OCI-LY7 (cell line): Measurements from ENCODE around the gene ADAMTSL2. TPM values are rescaled to one million over a fixed set of nuclear protein-coding genes. Genes with fewer than 3 reads are reported as not detected.

Experiments used
- BruUV-seq: library from RNA; stranded (reverse); fragments of 400-500 nt; replicated peaks from 2 replicates; lab custom pipeline; 2021; lab: Mats Ljungman, UMichigan
- CTCF ChIA-PET: fragments of 300-600 bp; sonication (Branson Sonifier 250); formaldehyde crosslinking; loops from one replicate; lab custom pipeline; 2022; ENCODE audit warnings: antibody characterized with exemption; ENCODE audit not compliant: unreplicated experiment; lab: Charles Lee
- POLR2A ChIA-PET: fragments of 300-600 bp; sonication (Branson Sonifier 250); formaldehyde crosslinking; loops from one replicate; lab custom pipeline; 2022; ENCODE audit warnings: antibody characterized with exemption; lab: Charles Lee
- DNase-seq: peaks from one replicate; pipeline ENCODE4 v3.0.0-alpha.2; 2015; ENCODE audit warnings: low spot score
- H2AFZ ChIP-seq: fragments of 200-600 bp; sonication (generic), shearing (Covaris generic); 2 replicates; pipeline ENCODE4 v1.6.1; 2014; ENCODE audit warnings: mild to moderate bottlenecking, antibody characterized with exemption, low read length, moderate library complexity
- H3K27ac ChIP-seq: fragments of 200-600 bp; sonication (generic); 2 replicates; pipeline ENCODE4 v1.5.1; 2014; ENCODE audit warnings: mixed run types, low read depth, mild to moderate bottlenecking, moderate library complexity, low read length, inconsistent platforms; ENCODE audit not compliant: poor library complexity, severe bottlenecking
- H3K36me3 ChIP-seq: fragments of 200-600 bp; sonication (generic); 2 replicates; pipeline ENCODE4 v1.6.1; 2014; ENCODE audit warnings: mild to moderate bottlenecking, antibody characterized with exemption, low read length, moderate library complexity, mixed read lengths; ENCODE audit not compliant: insufficient read depth
- H3K4me1 ChIP-seq: fragments of 200-600 bp; sonication (generic); 2 replicates; pipeline ENCODE4 v1.5.1; 2014; ENCODE audit warnings: mild to moderate bottlenecking, low read length; ENCODE audit not compliant: insufficient read depth, poor library complexity, severe bottlenecking
- H3K4me2 ChIP-seq: fragments of 200-600 bp; sonication (generic); 2 replicates; pipeline ENCODE4 v1.6.1; 2014; ENCODE audit warnings: mild to moderate bottlenecking, low read length
- H3K4me3 ChIP-seq: fragments of 200-600 bp; sonication (generic); 2 replicates; pipeline ENCODE4 v1.5.1; 2014; ENCODE audit warnings: mild to moderate bottlenecking, low read depth, low read length; ENCODE audit not compliant: poor library complexity, severe bottlenecking
- H3K79me2 ChIP-seq: fragments of 200-600 bp; sonication (generic); 2 replicates; pipeline ENCODE4 v1.6.1; 2016; ENCODE audit warnings: low read depth, mild to moderate bottlenecking, low read length, moderate library complexity, mixed read lengths; ENCODE audit not compliant: insufficient read depth
- H3K9me2 ChIP-seq: fragments of 200-600 bp; sonication (generic); 2 replicates; pipeline ENCODE4 v1.6.1; 2016; ENCODE audit warnings: mild to moderate bottlenecking, low read length, mixed read lengths; ENCODE audit not compliant: insufficient read depth
- H3K9me3 ChIP-seq: fragments of 200-600 bp; sonication (generic); 2 replicates; pipeline ENCODE4 v1.6.1; 2014; ENCODE audit warnings: mild to moderate bottlenecking, mixed run types, low read length, mixed read lengths
- H4K20me1 ChIP-seq: fragments of 200-600 bp; sonication (generic); 2 replicates; pipeline ENCODE4 v1.6.1; 2014; ENCODE audit warnings: mild to moderate bottlenecking, antibody characterized with exemption, low read length, moderate library complexity, mixed read lengths; ENCODE audit not compliant: insufficient read depth
- CTCF ChIP-seq: fragments of 200-600 bp; sonication (generic); conservative IDR thresholded peaks from 2 replicates; pipeline ENCODE4 v1.5.1; 2014; ENCODE audit warnings: mild to moderate bottlenecking, antibody characterized with exemption, low read length, moderate library complexity, mixed read lengths
- EZH2phosphoT487 ChIP-seq: fragments of 200-600 bp; sonication (generic); IDR thresholded peaks from 2 replicates; pipeline ENCODE4 v1.6.1; 2018; ENCODE audit warnings: low read depth, borderline replicate concordance, mild to moderate bottlenecking, mixed run types, antibody characterized with exemption, low read length, moderate library complexity, mixed read lengths
- intact Hi-C: fragments of 100-400 bp; cut with micrococcal nuclease; formaldehyde crosslinking; loops from one replicate; pipeline ENCODE4 v1.10.0; 2022; ENCODE audit not compliant: unreplicated experiment
- total RNA-seq, 2 experiments: library from RNA; depleted of rRNA in 1 of 2; stranded (reverse); fragments of >200 nt in 1 of 2; shearing (Covaris generic) in 1 of 2; gene quantifications; 2 replicates each; pipeline ENCODE4 v1.2.3, GENCODE V29; 2014 to 2022

ADAMTSL2 gene
- total RNA-seq, 2 experiments from 2014 or later, result 0.88 TPM; not detected in 1

DNA sequence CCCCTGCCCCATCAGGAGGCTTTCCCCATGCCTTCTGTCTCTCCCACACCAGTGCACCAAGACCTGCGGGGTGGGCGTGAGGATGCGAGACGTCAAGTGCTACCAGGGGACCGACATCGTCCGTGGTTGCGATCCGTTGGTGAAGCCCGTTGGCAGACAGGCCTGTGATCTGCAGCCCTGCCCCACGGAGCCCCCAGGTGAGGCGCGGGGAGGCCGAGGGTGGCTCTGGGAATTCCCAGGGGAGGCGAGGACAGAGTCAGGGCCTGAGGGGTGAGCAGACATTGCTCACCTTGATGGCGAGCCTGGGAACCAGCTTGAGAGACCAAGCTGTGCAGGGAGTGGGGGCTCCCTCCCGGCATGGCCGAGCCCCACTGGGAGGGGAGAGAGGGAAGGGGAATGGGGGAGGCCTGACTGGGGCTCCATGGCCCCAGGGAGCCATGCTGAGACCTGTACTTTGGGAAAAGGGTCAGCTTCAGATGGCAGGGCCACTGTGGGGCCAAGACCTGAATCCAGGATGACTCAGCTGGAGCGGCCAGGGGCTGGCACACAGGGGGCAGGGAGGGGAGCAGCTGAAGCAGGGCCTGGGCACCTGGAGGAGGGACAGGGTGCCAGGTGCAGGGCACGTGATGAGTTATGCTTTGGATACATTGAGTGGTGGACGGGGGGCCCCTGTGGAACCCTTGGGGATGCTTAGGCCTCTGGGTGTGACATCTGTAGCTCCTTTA lies 39.4 kb downstream of the ADAMTSL2 start:
- intact Hi-C loops, result no loop called here
- Histone ChIP-seq H3K4me3 (no peak overlapping the region), H3K79me2 (no peaks in the 10 kb centered on the region), H3K9me2 (no peaks in the 10 kb centered on the region), H3K4me2 (no peak overlapping the region), H2AFZ (no peak overlapping the region), H3K27ac (no peak overlapping the region), H4K20me1 (no peaks in the 10 kb centered on the region), H3K4me1 (peaks cover 19% of the 10 kb centered on the region), H3K9me3 (no peaks in the 10 kb centered on the region), H3K36me3 (no peaks in the 10 kb centered on the region)
- no TSS peak for BruUV-seq
- CTCF ChIA-PET, result no interaction called here
- TF ChIP-seq EZH2phosphoT487 (no peak), CTCF (no peak)
- no peak for DNase-seq
- POLR2A ChIA-PET, result interaction anchor here (1.0 kb wide), 1 partner anchor 116 kb away, joined by 7 read pairs; no protein-coding TSS in a partner anchor

DNA sequence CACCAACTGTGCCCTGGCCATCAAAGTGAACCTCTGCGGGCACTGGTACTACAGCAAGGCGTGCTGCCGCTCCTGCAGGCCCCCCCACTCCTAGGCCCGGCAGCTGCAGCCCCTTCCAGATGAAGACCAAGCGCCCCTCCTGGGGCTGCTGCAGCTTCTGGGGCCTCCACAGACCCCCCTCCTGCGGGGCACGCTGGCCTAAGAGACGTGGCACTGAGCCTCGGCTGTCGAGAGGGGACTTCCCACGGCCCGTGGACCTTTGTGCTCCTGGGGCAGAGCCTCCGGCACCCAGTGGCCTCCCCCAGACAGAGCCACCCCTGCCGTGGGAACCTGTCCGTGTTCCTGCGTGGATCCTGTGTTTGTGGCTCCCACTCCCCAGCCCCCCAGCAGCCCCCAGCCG lies 40.3 kb downstream of the ADAMTSL2 start:
- no peaks in the 10 kb centered on the region for H3K9me3 ChIP-seq
- no TSS peak for BruUV-seq
- no peak overlapping the region for H3K4me3 ChIP-seq
- H3K36me3 ChIP-seq, result no peaks in the 10 kb centered on the region
- no peaks in the 10 kb centered on the region for H3K79me2 ChIP-seq
- no peak overlapping the region for H3K27ac ChIP-seq
- no peak overlapping the region for H2AFZ ChIP-seq
- H3K9me2 ChIP-seq, result no peaks in the 10 kb centered on the region
- intact Hi-C loops, result no loop called here
- H3K4me2 ChIP-seq, result no peak overlapping the region
- peaks cover 26% of the 10 kb centered on the region for H3K4me1 ChIP-seq
- TF ChIP-seq CTCF, result no peak
- TF ChIP-seq EZH2phosphoT487, result no peak
- H4K20me1 ChIP-seq, result no peaks in the 10 kb centered on the region
- CTCF ChIA-PET, result no interaction called here
- POLR2A ChIA-PET, result no interaction called here
- no peak for DNase-seq
